Activated T-helper 1 cell treated with Interleukin-2 at 50 U/mL for 16 hours (primary cell): ENCODE data around the gene TNS3.

Experiments used
- DNase-seq: peaks from one replicate; pipeline ENCODE4 v3.0.0-alpha.2; 2020; ENCODE audit warnings: low read depth

TNS3 gene

DNA sequence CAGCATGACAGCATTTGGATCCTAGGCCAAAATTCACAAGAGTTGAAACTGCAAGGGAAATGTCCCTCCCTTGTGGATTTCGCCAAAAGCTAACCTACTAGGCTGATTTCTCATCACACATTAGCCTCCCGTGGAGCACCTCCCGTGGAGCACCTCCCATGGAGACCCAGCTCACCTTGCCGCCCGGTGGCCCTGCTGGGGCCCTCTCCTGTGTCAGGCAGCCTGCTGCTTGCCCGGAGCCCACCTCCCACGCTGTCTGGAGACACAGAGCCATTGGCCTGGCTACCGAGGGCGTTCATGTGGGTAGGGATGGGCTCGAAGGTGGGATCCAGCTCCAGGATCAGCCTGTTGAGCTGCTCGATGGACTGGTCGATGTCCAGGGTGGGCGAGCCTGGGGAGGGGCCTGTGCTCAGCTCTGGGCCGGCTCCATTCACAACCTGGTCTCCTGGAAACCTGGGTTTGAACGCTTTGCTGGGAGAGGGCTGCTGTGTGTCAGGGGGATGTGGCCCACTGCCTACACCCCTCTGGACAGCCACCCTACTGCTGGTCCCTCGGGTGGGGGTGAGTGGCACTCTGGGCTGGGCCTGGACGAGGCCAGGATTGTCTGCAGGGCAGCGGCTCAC lies 213.6 kb downstream of the TNS3 start:
- DNase-seq: no peak

GRCh38 chr7:47367369-47367768 lies 214.5 kb downstream of the TNS3 start:
- no peak for DNase-seq

- DNase-seq: no peak
Observed at GRCh38 chr7:47366960-47367359, 215.0 kb downstream of the TNS3 start.

DNA sequence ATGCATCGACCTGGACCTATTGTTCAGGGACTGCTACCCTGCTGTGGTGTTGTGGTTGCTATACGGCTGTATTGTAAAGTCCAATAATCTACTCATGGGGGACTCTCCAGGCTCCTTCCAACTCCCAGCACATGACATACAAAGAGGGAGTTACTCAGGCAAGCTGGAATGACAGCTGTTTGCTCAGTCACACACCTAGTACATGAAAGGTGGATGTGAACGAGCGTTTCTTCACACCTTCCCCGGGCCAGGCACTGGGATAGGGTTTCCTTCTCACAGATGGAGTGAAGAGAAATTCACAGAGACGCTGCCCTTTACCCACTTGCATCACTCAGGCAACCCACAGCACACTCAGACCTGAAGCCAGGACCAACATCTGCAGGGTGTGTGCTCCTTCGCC lies 215.7 kb downstream of the TNS3 start:
- DNase-seq: no peak

GRCh38 chr7:47362984-47363383 lies 218.9 kb downstream of the TNS3 start:
- DNase-seq: no peak

DNA sequence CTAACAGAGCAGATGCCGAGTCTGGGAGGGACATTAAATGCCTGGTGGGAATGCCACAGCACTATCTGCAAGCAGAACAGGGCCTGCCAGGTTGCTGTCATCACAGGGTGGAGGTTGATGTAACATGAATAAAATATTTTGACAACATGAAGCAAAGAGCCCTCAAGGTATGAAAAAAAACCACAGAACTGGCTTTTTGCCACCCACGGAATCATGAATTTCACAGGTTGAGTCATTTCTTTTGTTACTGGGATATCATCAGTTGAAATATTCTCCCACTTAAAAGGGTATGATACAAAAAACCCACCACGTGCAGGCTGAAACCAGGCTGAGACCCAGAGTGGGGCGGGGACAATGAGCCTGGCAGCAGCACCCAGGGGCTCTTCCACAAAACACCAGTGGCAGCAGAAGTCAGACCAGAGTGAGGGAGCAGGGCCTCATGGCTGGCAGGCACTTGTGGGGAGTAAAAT lies 220.1 kb downstream of the TNS3 start:
- no peak for DNase-seq

GRCh38 chr7:47361236-47361635 lies 220.7 kb downstream of the TNS3 start:
- no peak for DNase-seq

DNA sequence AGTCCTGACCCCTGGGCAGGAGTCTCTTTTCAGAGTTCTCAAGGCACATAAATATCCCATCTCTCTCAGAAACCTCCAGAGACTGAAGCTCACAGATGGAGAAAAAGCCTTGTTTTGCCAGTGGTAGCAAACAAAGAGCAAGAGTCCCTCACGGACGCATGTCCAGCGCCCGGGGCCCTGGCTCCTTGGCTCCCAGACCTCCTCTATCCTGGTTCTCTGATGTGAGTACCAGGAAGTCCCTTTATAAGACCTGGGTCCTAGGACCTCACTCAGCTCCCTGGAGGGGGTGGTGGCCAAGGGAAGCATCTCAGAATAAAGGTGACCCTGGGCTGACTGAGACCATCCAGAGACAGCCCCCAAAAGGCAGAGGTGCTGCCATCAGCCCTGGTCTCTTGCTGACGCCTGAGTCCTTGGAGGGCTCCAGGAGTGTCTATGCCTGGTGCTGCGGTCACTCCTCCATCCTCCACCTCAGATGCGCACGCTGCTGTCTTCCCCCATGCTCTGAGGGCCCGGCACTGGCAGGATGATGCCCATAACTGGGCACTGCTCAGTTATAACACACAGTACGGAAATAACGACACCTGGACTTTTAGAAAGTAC lies 221.5 kb downstream of the TNS3 start:
- DNase-seq: no peak

DNA sequence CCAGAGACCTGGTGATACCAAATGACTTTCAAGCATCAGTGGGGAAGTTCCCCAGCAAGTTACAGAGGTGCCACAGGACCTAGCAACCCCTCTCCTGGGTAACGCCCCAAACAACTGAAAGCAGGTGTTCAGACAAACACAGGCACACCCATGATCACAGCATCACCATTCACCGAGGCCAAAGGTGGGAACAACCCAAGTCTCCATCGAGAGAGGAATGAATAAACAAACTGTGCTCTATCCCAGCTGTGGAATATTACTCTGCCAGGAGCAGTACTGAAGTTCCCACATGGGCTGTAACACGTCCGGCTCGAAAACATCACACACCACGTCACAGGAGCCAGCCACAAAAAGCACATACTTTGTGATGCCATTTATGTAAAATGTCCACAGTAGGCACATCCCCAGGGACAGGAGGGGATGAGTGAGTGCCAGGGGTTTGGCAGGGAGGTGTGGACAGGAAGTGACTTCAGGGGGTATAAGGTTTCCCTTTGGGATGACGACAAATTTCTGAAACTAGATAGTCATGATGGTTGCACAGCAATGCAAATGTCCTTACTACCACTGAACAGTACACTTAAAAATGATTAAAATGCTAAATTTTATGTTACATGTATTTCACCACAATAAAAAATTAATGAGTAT lies 222.8 kb downstream of the TNS3 start:
- no peak for DNase-seq

GRCh38 chr7:47358357-47358756 lies 223.6 kb downstream of the TNS3 start:
- DNase-seq: no peak

DNA sequence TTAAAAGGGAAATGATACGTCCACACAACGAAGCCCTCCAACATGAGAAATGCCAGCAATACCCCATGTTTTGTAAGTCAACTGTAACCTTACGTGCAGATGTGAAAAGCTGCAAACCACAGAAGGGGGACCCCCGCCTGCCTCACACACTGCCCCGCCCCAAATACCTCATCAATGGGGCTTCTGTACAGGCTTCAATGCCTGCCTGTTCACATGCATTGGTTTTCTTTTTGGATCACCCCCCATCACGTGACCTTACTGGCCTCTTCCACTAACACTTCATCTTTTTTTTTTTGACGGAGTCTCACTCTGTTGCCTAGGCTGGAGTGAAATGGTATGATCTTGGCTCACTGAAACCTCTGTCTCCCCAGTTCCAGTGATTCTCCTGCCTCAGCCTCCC lies 224.0 kb downstream of the TNS3 start:
- DNase-seq: no peak

DNA sequence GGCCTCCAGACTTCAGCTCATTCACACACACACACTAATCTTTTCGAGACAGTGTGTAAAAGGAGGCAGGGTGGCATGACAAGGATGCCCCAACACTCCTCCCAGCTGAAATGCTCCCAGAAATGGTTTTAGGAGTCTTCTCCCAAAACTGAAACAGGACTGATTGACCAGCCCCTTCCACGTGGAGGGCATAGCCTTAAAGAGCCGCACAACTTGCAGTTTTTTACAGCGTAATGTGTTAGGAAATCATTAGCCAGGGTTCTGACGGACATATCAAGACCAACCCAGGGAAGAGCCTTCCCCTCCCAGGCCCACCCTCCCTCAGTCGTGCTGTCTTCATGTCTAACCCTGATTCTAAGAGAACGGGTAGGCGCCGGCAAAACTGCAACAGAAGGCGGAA lies 224.6 kb downstream of the TNS3 start:
- DNase-seq: no peak

- DNase-seq: no peak
Observed at GRCh38 chr7:47356261-47356660, 225.7 kb downstream of the TNS3 start.

- no peak for DNase-seq
Observed at GRCh38 chr7:47355684-47356083, 226.2 kb downstream of the TNS3 start.

GRCh38 chr7:47354831-47355541 lies 226.9 kb downstream of the TNS3 start:
- DNase-seq: no peak

DNA sequence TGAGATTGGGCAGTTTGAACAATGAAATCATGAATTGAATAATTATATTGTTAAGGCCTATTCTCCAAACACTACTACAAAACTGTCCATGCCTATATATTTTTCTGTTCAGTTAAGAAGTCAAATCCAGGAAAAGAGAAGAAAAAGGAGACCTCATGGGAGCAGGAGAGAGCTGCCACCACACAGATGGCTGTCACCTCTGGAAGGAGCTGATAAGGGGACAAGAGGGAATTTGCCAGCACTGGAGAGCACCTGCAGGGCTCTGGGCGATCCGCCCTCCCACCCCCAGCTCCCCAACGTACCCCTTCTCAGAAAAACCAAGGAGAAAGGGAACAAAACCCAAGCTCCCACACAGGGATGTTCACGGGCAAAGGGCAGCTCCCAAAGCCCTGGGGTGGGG lies 227.8 kb downstream of the TNS3 start:
- DNase-seq: no peak

- DNase-seq: no peak
Observed at GRCh38 chr7:47352394-47352968, 229.4 kb downstream of the TNS3 start.

- no peak for DNase-seq
Observed at GRCh38 chr7:47351233-47352154, 230.4 kb downstream of the TNS3 start.

GRCh38 chr7:47350425-47350824 lies 231.5 kb downstream of the TNS3 start:
- no peak for DNase-seq

GRCh38 chr7:47349401-47349800 lies 232.5 kb downstream of the TNS3 start:
- DNase-seq: no peak

- no peak for DNase-seq
Observed at GRCh38 chr7:47347816-47348385, 234.0 kb downstream of the TNS3 start.
